Umbilical cord (tissue), 2 donors: Measurements from ENCODE around the gene TSPYL2. TPM values are rescaled to one million over a fixed set of nuclear protein-coding genes. Genes with fewer than 3 reads are reported as not detected.

ENCODE experiments used
- DNase-seq: peaks from one replicate; pipeline ENCODE4 v3.0.0-alpha.2; 2015; ENCODE audit warnings: low spot score
- total RNA-seq: library from RNA; depleted of rRNA; stranded (reverse); fragments of >200 nt; gene quantifications from one replicate; pipeline ENCODE4 v1.2.3, GENCODE V29; 2014; ENCODE audit warnings: low replicate concordance; ENCODE audit not compliant: insufficient read depth

The TSPYL2 gene
- total RNA-seq, 1 donor from 2014 or later: 22.4 TPM

- no peak for DNase-seq
Observed at GRCh38 chrX:53080628-53081580, 1.3 kb upstream of the TSPYL2 start.

GRCh38 chrX:53082773-53083616, 828 bp downstream of the TSPYL2 start:
- DNase-seq: no peak

- no peak for DNase-seq
Observed at GRCh38 chrX:53084043-53084570, 1.9 kb downstream of the TSPYL2 start.

DNA sequence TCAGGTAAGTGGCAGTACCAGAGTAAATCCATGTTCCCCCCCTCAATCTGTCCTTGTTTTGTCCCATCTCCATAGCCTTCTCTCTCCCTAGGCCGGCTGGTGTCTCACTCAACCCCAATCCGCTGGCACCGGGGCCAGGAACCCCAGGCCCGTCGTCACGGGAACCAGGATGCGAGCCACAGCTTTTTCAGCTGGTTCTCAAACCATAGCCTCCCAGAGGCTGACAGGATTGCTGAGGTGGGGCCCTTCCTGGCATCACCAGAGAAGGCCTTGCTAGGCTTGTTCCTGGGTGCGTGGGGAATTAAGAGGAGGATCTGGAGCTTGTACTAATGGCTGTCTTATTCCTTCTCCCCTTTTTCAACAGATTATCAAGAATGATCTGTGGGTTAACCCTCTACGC, 2.7 kb downstream of the TSPYL2 start:
- DNase-seq: no peak

- DNase-seq: no peak
Observed at GRCh38 chrX:53085661-53086229, 3.6 kb downstream of the TSPYL2 start.

DNA sequence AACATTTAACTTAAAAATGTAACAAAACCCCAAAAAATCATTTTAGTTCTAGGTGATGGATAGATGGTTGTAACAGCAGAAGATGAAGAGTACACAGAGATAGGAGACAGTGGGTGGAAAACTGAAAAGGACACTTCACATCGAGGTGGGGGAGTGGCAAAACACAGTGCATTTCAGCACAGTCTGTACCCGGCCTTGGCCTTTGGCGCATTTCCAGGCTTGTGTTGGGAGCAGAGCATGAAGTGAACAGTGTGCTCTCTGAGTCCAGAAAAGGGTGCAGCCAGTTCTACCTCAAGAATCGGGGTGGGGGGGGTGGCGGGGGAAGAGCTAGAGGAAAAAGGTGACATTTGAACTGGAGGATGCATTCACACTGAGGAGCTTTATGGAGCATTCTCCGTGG, 4.3 kb downstream of the TSPYL2 start:
- DNase-seq: no peak

DNA sequence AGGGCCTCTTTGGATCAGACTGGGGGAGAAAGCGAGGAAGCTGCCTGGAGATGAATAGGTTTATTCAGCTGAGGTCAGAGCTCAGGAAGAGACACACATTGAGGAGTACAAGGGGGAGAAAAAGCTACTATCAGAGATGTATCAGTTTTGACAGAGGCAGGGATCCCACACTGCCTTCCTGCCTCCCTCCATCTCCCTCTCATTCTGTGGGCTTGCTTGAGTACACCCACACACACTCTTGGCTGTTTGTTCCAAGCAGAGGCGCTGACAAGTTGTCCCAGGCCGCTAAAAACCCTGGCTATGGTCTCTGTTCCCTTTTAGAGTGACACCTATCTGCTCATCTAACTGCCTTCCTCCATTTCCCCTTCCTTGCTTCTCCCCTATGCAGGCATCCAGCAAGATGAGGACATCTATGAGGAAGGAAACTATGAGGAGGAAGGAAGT, 5.2 kb downstream of the TSPYL2 start:
- DNase-seq: no peak

- DNase-seq: peak; percentile 83
Observed at GRCh38 chrX:53088136-53088974, 6.2 kb downstream of the TSPYL2 start.

GRCh38 chrX:53089224-53089842, 7.2 kb downstream of the TSPYL2 start:
- DNase-seq: peak; percentile 64

DNA sequence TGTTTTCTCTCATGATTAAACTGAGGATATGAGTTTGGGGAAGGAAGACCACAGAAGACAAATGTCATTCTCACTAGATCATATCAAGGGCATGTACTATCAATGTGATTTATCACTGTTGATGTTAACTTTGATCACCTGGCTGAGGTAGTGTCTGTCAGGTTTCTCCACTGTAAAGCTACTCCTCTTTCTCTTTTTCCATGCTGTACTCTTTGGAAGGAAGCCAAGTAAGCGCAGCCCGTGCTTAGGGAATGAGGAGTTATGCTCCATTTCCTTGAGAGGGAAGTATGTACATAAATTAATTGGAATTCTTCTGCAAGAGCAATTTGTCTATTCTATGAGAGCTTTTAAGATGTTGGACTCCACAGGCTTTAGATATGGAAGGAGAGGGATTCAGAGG, 7.8 kb downstream of the TSPYL2 start:
- DNase-seq: no peak

DNA sequence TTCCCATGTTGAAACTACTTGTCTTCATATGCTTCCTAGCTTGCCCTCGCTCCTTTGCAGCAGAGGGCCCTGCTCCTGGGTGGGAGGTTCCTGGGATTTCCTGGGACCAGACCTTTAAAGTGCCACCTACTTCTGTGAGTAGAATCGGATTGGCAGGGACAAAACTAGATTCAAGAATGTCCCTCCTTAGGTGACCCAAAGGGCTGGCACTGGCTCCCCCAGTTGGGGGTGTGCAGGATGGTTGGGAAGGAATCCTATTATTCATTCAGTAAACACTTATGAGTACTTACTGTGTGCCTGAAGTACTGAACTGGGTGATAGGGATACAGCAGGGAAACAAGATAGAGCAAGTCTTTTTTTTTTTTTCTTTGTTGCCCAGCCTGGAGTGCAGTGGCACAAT, 9.2 kb downstream of the TSPYL2 start:
- no peak for DNase-seq

DNA sequence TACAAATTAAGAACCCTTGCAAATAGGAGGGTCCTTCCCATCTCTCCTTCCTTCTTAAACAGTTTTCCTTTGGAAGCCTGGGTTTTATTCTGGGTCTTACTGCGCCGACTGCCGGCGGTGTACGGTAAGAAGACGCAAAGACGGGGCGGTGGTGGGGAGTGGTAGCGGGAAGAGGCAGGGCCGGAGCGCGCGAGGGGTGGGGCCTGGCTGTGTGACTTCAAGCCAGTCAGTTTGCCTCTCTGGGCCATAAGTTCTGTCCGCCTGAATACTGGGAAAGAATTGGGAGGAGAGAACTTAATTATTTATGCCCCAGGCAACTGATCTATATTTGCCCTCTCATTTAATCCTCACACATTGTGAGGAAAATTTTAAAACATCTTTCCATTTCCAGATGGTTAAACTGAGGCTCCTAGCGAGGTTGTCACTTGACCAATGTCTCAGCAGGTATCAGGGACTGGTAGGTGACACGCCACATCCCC, 11.0 kb downstream of the TSPYL2 start:
- peak; percentile 81 for DNase-seq

DNA sequence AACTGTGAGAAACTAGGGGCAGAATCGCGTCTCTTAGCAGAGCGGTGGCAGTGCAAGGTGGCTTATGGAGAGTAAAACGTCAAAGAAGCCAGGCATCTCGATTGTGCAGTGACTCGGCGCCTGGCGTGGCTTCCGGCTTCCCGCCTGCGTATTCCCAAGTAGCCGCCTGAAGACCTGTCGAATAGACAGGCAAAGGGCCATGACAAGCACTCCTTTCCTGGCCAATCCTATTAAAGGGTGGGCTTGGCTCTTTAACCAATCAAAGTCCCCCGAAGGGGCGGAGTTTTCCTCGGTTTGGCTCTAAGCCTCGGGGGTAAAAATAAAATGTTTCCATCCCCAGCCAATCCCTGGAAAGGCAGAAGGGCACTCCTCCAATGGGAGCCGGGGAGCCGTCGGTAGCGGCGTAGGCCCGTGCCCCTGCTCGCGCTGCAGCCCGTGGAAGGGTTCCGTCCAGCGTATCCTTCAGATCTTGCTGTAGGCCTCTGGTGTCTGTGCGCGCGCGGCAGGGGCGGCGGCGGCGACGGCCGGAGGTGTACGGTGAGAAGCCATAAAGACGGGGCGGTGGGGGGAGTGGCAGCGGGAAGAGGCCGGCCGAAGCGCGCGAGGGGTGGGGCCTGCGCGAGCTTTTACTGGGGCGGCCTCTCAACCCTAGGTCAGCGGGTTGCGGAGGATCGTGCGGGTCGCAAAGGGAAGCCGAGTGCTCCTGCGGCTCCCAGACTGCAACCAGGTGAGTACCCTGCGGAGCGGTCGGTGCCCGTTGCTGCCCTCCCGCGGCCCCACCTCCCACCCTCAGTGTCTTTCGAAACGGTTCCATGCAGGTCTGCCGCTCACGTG, 11.8 kb downstream of the TSPYL2 start, which contains the start of gene KANTR:
Gene KANTR, plus strand, starts transcription at position 395 of the 834 bp plus-strand sequence. CDS start 30,131 bp downstream, outside the sequence.
- peak; percentile 96 for DNase-seq

GRCh38 chrX:53094582-53094905, 12.4 kb downstream of the TSPYL2 start:
- DNase-seq: no peak

- DNase-seq: no peak
Observed at GRCh38 chrX:53095796-53096195, 13.6 kb downstream of the TSPYL2 start.

DNA sequence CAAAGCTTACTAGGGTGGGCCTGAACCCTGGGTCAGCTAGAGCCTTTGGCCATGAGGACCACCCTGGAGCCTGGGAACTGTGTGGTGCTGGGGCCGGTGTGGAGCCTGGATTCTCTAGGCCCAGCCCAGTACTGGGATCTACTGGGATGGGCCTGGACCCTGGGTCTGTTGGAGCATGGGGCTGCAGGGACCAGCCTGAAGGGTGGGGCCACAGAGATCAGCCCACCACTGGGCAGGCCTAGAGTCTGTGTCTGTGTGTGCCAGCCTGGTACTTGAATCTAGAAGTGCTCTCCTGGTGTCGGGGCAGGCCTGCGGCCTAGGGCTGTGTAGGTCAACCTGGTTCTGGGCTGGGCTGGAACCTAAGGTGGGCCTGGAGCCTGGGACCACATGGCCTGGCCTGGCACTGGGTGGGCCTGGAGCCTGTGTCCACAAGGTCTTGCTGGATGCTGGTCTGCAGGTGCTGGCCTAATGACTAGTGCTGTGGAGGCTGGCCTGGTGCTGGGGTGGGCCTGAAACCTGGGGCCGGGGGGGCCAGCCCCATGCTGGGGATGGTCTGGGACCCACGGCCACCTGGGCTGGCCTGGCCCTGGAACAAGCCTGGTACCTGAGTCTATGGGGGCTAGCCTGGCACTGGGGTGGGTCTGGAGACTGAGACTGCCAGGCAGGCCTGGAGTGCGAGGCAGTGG, 32.8 kb downstream of the TSPYL2 start:
- no peak for DNase-seq

DNA sequence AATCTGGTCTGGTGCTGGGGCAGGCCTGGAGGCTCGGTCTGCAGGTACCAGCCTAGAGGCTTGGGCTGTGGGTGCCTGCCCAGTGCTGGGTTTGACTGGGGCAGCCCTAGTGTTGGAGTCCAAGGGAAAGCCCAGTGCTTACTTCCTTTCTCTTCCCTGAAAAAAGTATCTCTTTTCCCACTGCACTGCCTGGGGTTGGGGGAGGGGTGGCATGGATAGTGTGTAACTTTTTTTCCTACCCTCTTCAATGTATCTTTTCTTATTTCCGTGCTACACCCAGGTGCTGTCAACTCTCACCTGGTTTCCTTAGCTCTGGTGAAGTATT, 33.3 kb downstream of the TSPYL2 start:
- DNase-seq: no peak

DNA sequence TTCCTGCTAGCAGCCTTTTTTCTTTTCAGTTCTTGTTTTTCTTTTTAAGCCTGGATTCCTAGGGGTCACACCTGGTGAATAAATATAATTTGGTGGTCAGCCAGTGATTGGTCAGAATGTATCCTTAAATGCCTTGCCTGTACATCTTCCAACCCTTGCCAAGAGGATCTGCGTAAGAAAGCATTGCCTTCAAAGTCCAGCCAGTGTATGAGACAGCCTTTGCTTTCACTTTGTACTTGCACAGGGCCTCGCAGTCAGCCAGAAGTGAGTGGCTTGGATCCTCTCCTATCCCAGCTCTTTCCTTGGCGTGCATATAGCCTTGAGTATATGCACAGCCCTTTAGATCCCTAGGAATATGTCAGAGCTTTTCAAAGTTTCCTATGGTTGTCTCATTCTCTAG, 33.9 kb downstream of the TSPYL2 start:
- peak; percentile 38 for DNase-seq

DNA sequence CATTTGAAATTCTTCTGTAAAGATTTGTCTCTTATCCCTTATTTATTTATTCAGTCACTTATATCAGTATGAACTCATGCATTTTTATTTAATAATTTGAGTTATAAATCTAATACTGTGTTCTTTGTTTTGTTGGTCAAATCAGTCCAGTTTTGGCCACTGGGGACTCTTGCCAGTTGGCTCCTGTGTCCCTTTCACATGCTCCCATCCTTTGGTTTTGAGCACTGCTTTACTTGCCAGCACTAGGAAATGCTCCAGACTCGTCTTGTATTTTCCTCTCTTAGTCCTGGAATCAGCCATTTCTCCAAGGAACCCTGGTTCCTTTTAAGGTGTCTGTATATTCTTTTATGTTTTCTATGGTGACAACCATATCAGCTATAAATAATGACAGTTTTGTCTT, 39.8 kb downstream of the TSPYL2 start:
- DNase-seq: no peak
